SK-N-SH (cell line): Measurements from ENCODE around the gene TRIM22. TPM values are rescaled to one million over a fixed set of nuclear protein-coding genes. Genes with fewer than 3 reads are reported as not detected.

Experiments used
- CTCF ChIA-PET: fragments of 300-600, 350-600 bp; formaldehyde crosslinking; extraction: SDS; loops from one replicate; lab custom pipeline; 2021; lab: Yijun Ruan, JAX
- POLR2A ChIA-PET: fragments of 350-600 bp; sonication (Branson Sonifier 250); formaldehyde crosslinking; extraction: SDS; loops from one replicate; lab custom pipeline; 2020; ENCODE audit warnings: antibody characterized with exemption, inconsistent platforms; lab: Yijun Ruan, JAX
- DNase-seq: peaks from one replicate; pipeline ENCODE4 v3.0.0; 2012
- H2AFZ ChIP-seq: fragments of 200-600 bp; sonication (generic); 2 replicates; pipeline ENCODE4 v1.8.1; 2016; ENCODE audit warnings: antibody characterized with exemption, mild to moderate bottlenecking, low read depth
- H3F3A ChIP-seq: fragments of 200-600 bp; sonication (generic); replicated peaks from 2 replicates; pipeline ENCODE3; 2016; ENCODE audit warnings: antibody characterized with exemption, mild to moderate bottlenecking; ENCODE audit not compliant: insufficient read depth
- H3K27ac ChIP-seq, 2 experiments: fragments of 200-500 bp in 1 of 2; fragments of 200-600 bp in 1 of 2; sonication (Bioruptor generic) in 1 of 2; sonication (generic), shearing (Covaris generic) in 1 of 2; 2 replicates each; pipeline versions ENCODE4 v1.5.1 to v1.6.1; 2014 to 2016; ENCODE audit warnings: low read depth in 2 of 2, inconsistent platforms in 1 of 2, low read length in 1 of 2, mild to moderate bottlenecking in 1 of 2, mixed read lengths in 1 of 2
- H3K27me3 ChIP-seq: fragments of 200-600 bp; sonication (generic), shearing (Covaris generic); 2 replicates; pipeline ENCODE4 v1.6.1; 2016; ENCODE audit warnings: mixed run types; ENCODE audit not compliant: insufficient read depth
- H3K36me3 ChIP-seq, 2 experiments: fragments of 200-500 bp in 1 of 2; fragments of 200-600 bp in 1 of 2; sonication (Bioruptor generic) in 1 of 2; sonication (generic) in 1 of 2; replicated peaks in 1 of 2; 2 replicates each; pipeline versions ENCODE3 to v1.5.1; 2014 to 2016; ENCODE audit warnings: low read length in 1 of 2, mild to moderate bottlenecking in 1 of 2; ENCODE audit not compliant: insufficient read depth in 2 of 2, control insufficient read depth in 1 of 2
- H3K4me1 ChIP-seq, 2 experiments: fragments of 200-500 bp in 1 of 2; fragments of 200-600 bp in 1 of 2; sonication (Bioruptor generic) in 1 of 2; sonication (generic), shearing (Covaris generic) in 1 of 2; 2 replicates each; pipeline versions ENCODE4 v1.5.1 to v1.6.1; 2014 to 2016; ENCODE audit warnings: low read depth in 1 of 2, low read length in 1 of 2, mixed run types in 1 of 2; ENCODE audit not compliant: insufficient read depth in 2 of 2, control insufficient read depth in 1 of 2
- H3K4me2 ChIP-seq: fragments of 200-600 bp; sonication (generic), shearing (Covaris generic); 2 replicates; pipeline ENCODE4 v1.6.1; 2017; ENCODE audit warnings: mixed run types
- H3K4me3 ChIP-seq, 2 experiments: fragments of 200-500 bp in 1 of 2; fragments of 200-600 bp in 1 of 2; sonication (Bioruptor generic) in 1 of 2; sonication (generic), shearing (Covaris generic) in 1 of 2; 2 replicates each; pipeline versions ENCODE4 v1.5.1 to v1.8.1; 2014 to 2016; ENCODE audit warnings: low read depth in 2 of 2, inconsistent platforms in 1 of 2, low read length in 1 of 2, mild to moderate bottlenecking in 1 of 2, mixed read lengths in 1 of 2, moderate library complexity in 1 of 2
- H3K79me2 ChIP-seq: fragments of 200-600 bp; sonication (generic); 2 replicates; pipeline ENCODE4 v1.8.1; 2017; ENCODE audit warnings: mild to moderate bottlenecking; ENCODE audit not compliant: insufficient read depth
- H3K9ac ChIP-seq: fragments of 200-600 bp; sonication (generic); 2 replicates; pipeline ENCODE4 v1.6.1; 2017; ENCODE audit warnings: mixed run types
- H3K9me2 ChIP-seq: fragments of 200-600 bp; sonication (generic); 2 replicates; pipeline ENCODE4 v1.6.1; 2017; ENCODE audit warnings: mixed run types
- H3K9me3 ChIP-seq: fragments of 200-600 bp; sonication (generic); 2 replicates; pipeline ENCODE4 v1.6.1; 2017; ENCODE audit warnings: mixed run types, mild to moderate bottlenecking, moderate library complexity
- H4K20me1 ChIP-seq: fragments of 200-600 bp; sonication (generic); 2 replicates; pipeline ENCODE4 v1.6.1; 2017; ENCODE audit warnings: mild to moderate bottlenecking, mixed run types; ENCODE audit not compliant: insufficient read depth
- CHD2 ChIP-seq: fragments of 150-350 bp; IDR thresholded peaks from 2 replicates; pipeline ENCODE4 v1.6.1; 2018; ENCODE audit warnings: low read length; ENCODE audit not compliant: partially characterized antibody
- CTCF ChIP-seq: fragments of 200-600 bp; sonication (generic); IDR thresholded peaks from 2 replicates; pipeline ENCODE4 v1.6.1; 2017; ENCODE audit warnings: antibody characterized with exemption, mild to moderate bottlenecking, moderate library complexity
- ELF1 ChIP-seq: IDR thresholded peaks from 2 replicates; pipeline ENCODE4 v1.4.0; 2012
- EZH2phosphoT487 ChIP-seq: fragments of 200-600 bp; sonication (generic); IDR thresholded peaks from 2 replicates; pipeline ENCODE4 v1.6.1; 2017; ENCODE audit warnings: low read depth, mixed run types, mild to moderate bottlenecking, antibody characterized with exemption, moderate library complexity, borderline replicate concordance
- FOSL2 ChIP-seq: IDR thresholded peaks from 2 replicates; pipeline ENCODE4 v1.4.0; 2012; ENCODE audit warnings: low read depth, mild to moderate bottlenecking, moderate library complexity, borderline replicate concordance
- FOXM1 ChIP-seq: IDR thresholded peaks from 2 replicates; pipeline ENCODE4 v1.4.0; 2012; ENCODE audit warnings: low read depth, mild to moderate bottlenecking
- GABPA ChIP-seq: IDR thresholded peaks from 2 replicates; pipeline ENCODE4 v1.4.0; 2012; ENCODE audit warnings: low read depth, mild to moderate bottlenecking
- GATA2 ChIP-seq: sonication (generic); formaldehyde crosslinking; IDR thresholded peaks from 2 replicates; pipeline ENCODE4 v1.5.0; 2020; ENCODE audit warnings: mild to moderate bottlenecking, missing genetic modification reagents
- JUND ChIP-seq: IDR thresholded peaks from 2 replicates; pipeline ENCODE4 v1.4.0; 2012
- MAX ChIP-seq: IDR thresholded peaks from 2 replicates; pipeline ENCODE4 v1.4.0; 2012; ENCODE audit warnings: low read depth
- MEF2A ChIP-seq: IDR thresholded peaks from 2 replicates; pipeline ENCODE4 v1.4.0; 2012; ENCODE audit warnings: low read depth, borderline replicate concordance
- MXI1 ChIP-seq: IDR thresholded peaks from 2 replicates; pipeline ENCODE4 v1.6.1; 2012; ENCODE audit warnings: mild to moderate bottlenecking, low read depth, low read length, improper control_type of control experiment
- NFIC ChIP-seq: IDR thresholded peaks from 2 replicates; pipeline ENCODE4 v1.4.0; 2012; ENCODE audit warnings: borderline replicate concordance
- NRF1 ChIP-seq: IDR thresholded peaks from 2 replicates; pipeline ENCODE4 v1.6.1; 2012; ENCODE audit warnings: low read depth, mild to moderate bottlenecking, low read length
- PBX3 ChIP-seq: IDR thresholded peaks from 2 replicates; pipeline ENCODE4; 2012
- POLR2AphosphoS5 ChIP-seq: IDR thresholded peaks from 2 replicates; pipeline ENCODE4 v1.6.1; 2012; ENCODE audit warnings: low read depth, low read length
- RAD21 ChIP-seq: IDR thresholded peaks from 2 replicates; pipeline ENCODE4 v1.6.1; 2012; ENCODE audit warnings: mild to moderate bottlenecking, low read length
- RCOR1 ChIP-seq: fragments of 150-350 bp; IDR thresholded peaks from 2 replicates; pipeline ENCODE4 v1.6.1; 2017; ENCODE audit warnings: antibody characterized with exemption, low read length
- REST ChIP-seq: IDR thresholded peaks from 2 replicates; pipeline ENCODE4 v1.6.1; 2012; ENCODE audit warnings: mild to moderate bottlenecking, low read depth, low read length, moderate library complexity
- RFX5 ChIP-seq: IDR thresholded peaks from 2 replicates; pipeline ENCODE4 v1.6.1; 2012; ENCODE audit warnings: mild to moderate bottlenecking, improper control_type of control experiment, low read length
- SIN3A ChIP-seq: IDR thresholded peaks from 2 replicates; pipeline ENCODE4 v1.6.1; 2012; ENCODE audit warnings: low read depth, mild to moderate bottlenecking, low read length, moderate library complexity, borderline replicate concordance
- TAF1 ChIP-seq: IDR thresholded peaks from 2 replicates; pipeline ENCODE4 v1.6.1; 2012; ENCODE audit warnings: low read depth, mild to moderate bottlenecking, low read length, moderate library complexity, borderline replicate concordance
- TCF12 ChIP-seq: IDR thresholded peaks from 2 replicates; pipeline ENCODE4 v1.4.0; 2012
- USF1 ChIP-seq: IDR thresholded peaks from 2 replicates; pipeline ENCODE4 v1.4.0; 2012; ENCODE audit warnings: low read depth, borderline replicate concordance
- USF2 ChIP-seq: fragments of 150-350 bp; IDR thresholded peaks from 2 replicates; pipeline ENCODE4 v1.6.1; 2017; ENCODE audit warnings: antibody characterized with exemption, low read length, low read depth, borderline replicate concordance
- YY1 ChIP-seq: IDR thresholded peaks from 2 replicates; pipeline ENCODE4 v1.4.0; 2012; ENCODE audit warnings: low read depth, mild to moderate bottlenecking
- WGBS: methylation state at CpG from one replicate; pipeline ENCODE4 v1.1.6; 2017; ENCODE audit warnings: low lambda C conversion rate; 5-methylcytosine and 5-hydroxymethylcytosine counted together
- polyA plus RNA-seq, 3 experiments: library from polyadenylated mRNA; depleted of rRNA; stranded (reverse); fragments of >200 nt; gene quantifications; 2 replicates each; pipeline ENCODE4 v1.2.3, GENCODE V29; 2012

TRIM22 gene
- polyA plus RNA-seq, 1 of the 3 experiments (the other 2 are of a cell fraction): 47.1 TPM

- Histone ChIP-seq H3K27me3 (no peaks in the 10 kb centered on the region), H3F3A (peaks cover 13% of the 10 kb centered on the region), H3K9me3 (no peaks in the 10 kb centered on the region), H3K4me1 (no peaks in the 10 kb centered on the region), H3K79me2 (peaks cover 32% of the 10 kb centered on the region), H3K9me2 (no peaks in the 10 kb centered on the region), H2AFZ (peak within 1 kb of the TSS; percentile 91), H3K4me3 (peak within 1 kb of the TSS; percentile 52 to 74), H3K9ac (peak within 1 kb of the TSS; percentile 83), H3K4me2 (peak within 1 kb of the TSS; percentile 96), H4K20me1 (no peaks in the 10 kb centered on the region), H3K36me3 (peaks cover 2 to 5% of the 10 kb centered on the region in 2 experiments), H3K27ac (peak within 1 kb of the TSS; percentile 78 to 100; a peak in 3 of 4 replicates)
- CTCF ChIA-PET: no interaction called here
- POLR2A ChIA-PET: no interaction called here
- under 1% methylated on average over 13 of the region's 13 CpGs for WGBS
- peak; percentile 45 for DNase-seq
- peak; percentile 43; the same call in 1 of the 2 replicates for TF ChIP-seq FOSL2
- TF ChIP-seq TCF12: peak; percentile 16; the same call in 1 of the 2 replicates
- TF ChIP-seq NRF1: no peak
- no peak for TF ChIP-seq YY1
- peak; percentile 66; the same call in 1 of the 2 replicates for TF ChIP-seq POLR2AphosphoS5
- peak; percentile 70 for TF ChIP-seq CTCF
- TF ChIP-seq GATA2 (CRISPR knock-in tag): no peak
- 0 out of 2 replicates have a peak, but pooled peaks have one; percentile 12 for TF ChIP-seq MAX
- no peak for TF ChIP-seq RAD21
- TF ChIP-seq USF2: no peak
- TF ChIP-seq NFIC: no peak; the same call in 1 of the 2 replicates
- peak; percentile 17; the same call in 1 of the 2 replicates for TF ChIP-seq SIN3A
- peak; percentile 57; the same call in 1 of the 2 replicates for TF ChIP-seq RFX5
- TF ChIP-seq CHD2: no peak
- peak; percentile 28; the same call in 1 of the 2 replicates for TF ChIP-seq PBX3
- TF ChIP-seq FOXM1: no peak
- no peak for TF ChIP-seq EZH2phosphoT487
- 0 out of 2 replicates have a peak, but pooled peaks have one; percentile 30 for TF ChIP-seq ELF1
- peak; percentile 50; the same call in 1 of the 2 replicates for TF ChIP-seq TAF1
- no peak for TF ChIP-seq MEF2A
- peak; percentile 39 for TF ChIP-seq JUND
- TF ChIP-seq RCOR1: no peak
- no peak for TF ChIP-seq MXI1
- TF ChIP-seq USF1: no peak
- TF ChIP-seq REST: no peak
- TF ChIP-seq GABPA: peak; percentile 26; the same call in 1 of the 2 replicates
Measured at GRCh38 chr11:5684646-5685362, 4.8 kb upstream of the TRIM22 start, which contains the start of gene TRIM5. Gene TRIM5, minus strand, starts transcription at chr11:5685074. Its CDS starts 4,897 bp downstream, at chr11:5680177.
